Stimulated activated CD8-positive, alpha-beta memory T cell treated with anti-CD3 and anti-CD28 coated beads, Interleukin-12 subunit alpha, Interleukin-12 subunit beta, amount 100 ng/mL, for 24 hours (primary cell): ENCODE data around the gene POLR3G.

Experiments used
- DNase-seq: peaks from one replicate; pipeline ENCODE4 v3.0.0-alpha.2; 2020; ENCODE audit errors: extremely low read depth

POLR3G gene

GRCh38 chr5:90503596-90503995 is 28.9 kb downstream of the POLR3G start:
- DNase-seq, result no peak

- DNase-seq, result no peak
Observed at GRCh38 chr5:90504743-90505142, 30.1 kb downstream of the POLR3G start.

GRCh38 chr5:90506221-90506620 is 31.6 kb downstream of the POLR3G start:
- DNase-seq, result no peak

- DNase-seq, result no peak
Observed at GRCh38 chr5:90510438-90510837, 35.8 kb downstream of the POLR3G start.

GRCh38 chr5:90514520-90514919 is 39.9 kb downstream of the POLR3G start:
- DNase-seq, result no peak

GRCh38 chr5:90518661-90519060 is 44.0 kb downstream of the POLR3G start:
- no peak for DNase-seq

- DNase-seq, result no peak
Observed at GRCh38 chr5:90519081-90519480, 44.4 kb downstream of the POLR3G start.

- DNase-seq, result no peak
Observed at GRCh38 chr5:90528601-90529193, 54.0 kb downstream of the POLR3G start.

GRCh38 chr5:90529194-90529938 is 54.7 kb downstream of the POLR3G start, which contains the start of gene LYSMD3:
Gene LYSMD3, minus strand, starts transcription at chr5:90529584. Its CDS starts 4,295 bp downstream, at chr5:90525289.
- DNase-seq, result peak; percentile 88

GRCh38 chr5:90529939-90530677 is 55.4 kb downstream of the POLR3G start:
- DNase-seq, result peak; percentile 12

GRCh38 chr5:90530736-90531487 is 56.2 kb downstream of the POLR3G start:
- DNase-seq, result no peak

- DNase-seq, result no peak
Observed at GRCh38 chr5:90533794-90534193, 59.1 kb downstream of the POLR3G start.

- DNase-seq, result no peak
Observed at GRCh38 chr5:90534922-90535321, 60.3 kb downstream of the POLR3G start.

GRCh38 chr5:90542827-90543519 is 68.3 kb downstream of the POLR3G start:
- DNase-seq, result no peak

- no peak for DNase-seq
Observed at GRCh38 chr5:90545511-90545910, 70.8 kb downstream of the POLR3G start.

- no peak for DNase-seq
Observed at GRCh38 chr5:90546216-90546837, 71.7 kb downstream of the POLR3G start.

- DNase-seq, result no peak
Observed at GRCh38 chr5:90547072-90547536, 72.4 kb downstream of the POLR3G start.

GRCh38 chr5:90548069-90548593 is 73.5 kb downstream of the POLR3G start:
- no peak for DNase-seq

GRCh38 chr5:90549223-90549622 is 74.6 kb downstream of the POLR3G start:
- no peak for DNase-seq

GRCh38 chr5:90549729-90550275 is 75.1 kb downstream of the POLR3G start:
- DNase-seq, result no peak
